Nephron progenitor cell (in vitro differentiated cells): Measurements from ENCODE around the gene LAMA1.
A peak's percentile ranks its signal among the peaks of the same experiment; 100 is the strongest.

Experiments
- DNase-seq: peaks from one replicate; pipeline ENCODE4 v3.0.0; 2021
- H3K27ac Mint-ChIP-seq: 2 replicates; pipeline ENCODE4 v1.8.0; 2021; ENCODE audit warnings: mild to moderate bottlenecking, moderate library complexity, mixed read lengths
- H3K27me3 Mint-ChIP-seq: 2 replicates; pipeline ENCODE4 v1.8.0; 2021; ENCODE audit warnings: mild to moderate bottlenecking, low read depth, mixed read lengths; ENCODE audit not compliant: poor library complexity
- H3K36me3 Mint-ChIP-seq: 2 replicates; pipeline ENCODE4 v1.8.0; 2021; ENCODE audit warnings: low read depth, mixed read lengths
- H3K4me1 Mint-ChIP-seq: 2 replicates; pipeline ENCODE4 v1.8.0; 2021; ENCODE audit warnings: mixed read lengths
- H3K4me3 Mint-ChIP-seq: 2 replicates; pipeline ENCODE4 v1.8.0; 2021; ENCODE audit warnings: mild to moderate bottlenecking, moderate library complexity, mixed read lengths
- H3K9me3 Mint-ChIP-seq: 2 replicates; pipeline ENCODE4 v1.8.0; 2021; ENCODE audit warnings: mild to moderate bottlenecking, moderate library complexity, mixed read lengths
- TF ChIP-seq, protein P1 (sequence below): fragments of 200-600 bp; sonication (generic); IDR thresholded peaks from 2 replicates; pipeline ENCODE4 v1.5.0; 2021; ENCODE audit warnings: antibody characterized with exemption

The LAMA1 gene

DNA sequence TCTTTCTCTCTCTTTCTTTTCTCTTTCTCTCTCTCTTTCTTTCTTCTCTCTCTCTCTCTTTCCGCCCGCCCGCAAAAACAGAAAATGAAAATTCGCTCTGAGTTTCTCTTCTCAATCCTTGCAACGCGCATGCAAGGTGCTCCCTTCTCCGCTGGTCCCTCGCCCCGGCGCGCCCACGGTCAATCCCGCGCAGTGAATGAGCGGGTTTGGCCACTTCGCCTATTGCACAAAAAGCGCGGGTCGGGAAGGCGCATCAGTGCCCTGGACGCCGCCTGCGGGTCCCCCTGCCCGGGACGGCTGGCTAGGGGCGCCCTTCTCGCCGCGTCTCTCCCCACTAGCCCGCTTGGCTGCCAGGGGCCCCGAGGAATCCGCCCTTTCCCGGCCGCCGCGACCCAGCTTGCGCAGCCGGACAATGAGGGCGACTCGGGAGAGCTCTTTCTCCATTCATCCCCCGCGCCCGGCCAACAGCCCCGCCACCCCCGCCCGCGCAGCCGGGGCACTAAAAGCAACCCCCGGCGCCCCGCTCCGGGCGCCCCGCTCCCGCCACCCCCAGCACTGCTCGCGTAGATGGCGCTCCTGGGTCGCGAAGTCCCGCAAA, 706 bp downstream of the LAMA1 start:
- H3K36me3 Mint-ChIP-seq: peaks cover 26% of the 10 kb centered on the region

DNA sequence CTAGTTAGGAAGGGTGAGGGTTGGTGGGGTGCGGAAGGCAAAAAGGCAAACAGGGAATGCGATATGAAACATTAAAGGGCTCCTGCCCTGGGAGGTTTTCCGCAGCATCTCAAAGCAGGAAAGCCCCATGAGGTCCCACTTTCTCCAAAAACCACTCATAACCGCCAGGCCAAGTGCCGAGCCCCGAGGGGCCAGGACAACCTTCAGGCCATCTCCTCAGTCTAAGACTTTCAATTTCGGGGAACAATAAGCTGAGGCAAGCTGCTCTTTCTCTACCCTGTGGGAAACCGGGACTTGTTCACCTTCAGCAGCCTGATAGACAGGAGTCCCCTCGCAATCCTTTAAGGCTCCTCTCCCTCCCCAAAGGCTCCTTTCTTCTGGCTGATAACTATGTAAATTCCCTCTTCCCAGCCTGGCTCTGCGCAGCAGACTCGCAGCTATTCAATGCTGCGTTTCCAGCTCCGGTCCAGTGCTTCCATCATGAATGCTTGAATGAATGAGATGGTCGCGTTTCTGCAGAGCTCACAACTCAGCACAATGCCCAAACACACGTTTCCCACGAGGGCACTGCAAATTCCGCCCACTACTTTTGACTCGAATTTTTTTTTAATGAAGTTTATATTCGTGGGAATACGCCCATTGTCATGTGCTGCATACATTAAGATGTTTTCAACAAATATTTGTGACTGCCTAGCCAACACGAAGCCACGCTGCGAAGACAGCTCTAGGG, 1.4 kb downstream of the LAMA1 start:
- peaks cover 26% of the 10 kb centered on the region for H3K36me3 Mint-ChIP-seq
- peaks cover 36% of the 10 kb centered on the region for H3K4me1 Mint-ChIP-seq
- peak overlapping the region; percentile 94 for H3K4me3 Mint-ChIP-seq
- no peak overlapping the region for H3K27ac Mint-ChIP-seq
- H3K27me3 Mint-ChIP-seq: peaks cover 10% of the 10 kb centered on the region
- H3K9me3 Mint-ChIP-seq: peaks cover 28% of the 10 kb centered on the region
- TF ChIP-seq, protein P1, sequence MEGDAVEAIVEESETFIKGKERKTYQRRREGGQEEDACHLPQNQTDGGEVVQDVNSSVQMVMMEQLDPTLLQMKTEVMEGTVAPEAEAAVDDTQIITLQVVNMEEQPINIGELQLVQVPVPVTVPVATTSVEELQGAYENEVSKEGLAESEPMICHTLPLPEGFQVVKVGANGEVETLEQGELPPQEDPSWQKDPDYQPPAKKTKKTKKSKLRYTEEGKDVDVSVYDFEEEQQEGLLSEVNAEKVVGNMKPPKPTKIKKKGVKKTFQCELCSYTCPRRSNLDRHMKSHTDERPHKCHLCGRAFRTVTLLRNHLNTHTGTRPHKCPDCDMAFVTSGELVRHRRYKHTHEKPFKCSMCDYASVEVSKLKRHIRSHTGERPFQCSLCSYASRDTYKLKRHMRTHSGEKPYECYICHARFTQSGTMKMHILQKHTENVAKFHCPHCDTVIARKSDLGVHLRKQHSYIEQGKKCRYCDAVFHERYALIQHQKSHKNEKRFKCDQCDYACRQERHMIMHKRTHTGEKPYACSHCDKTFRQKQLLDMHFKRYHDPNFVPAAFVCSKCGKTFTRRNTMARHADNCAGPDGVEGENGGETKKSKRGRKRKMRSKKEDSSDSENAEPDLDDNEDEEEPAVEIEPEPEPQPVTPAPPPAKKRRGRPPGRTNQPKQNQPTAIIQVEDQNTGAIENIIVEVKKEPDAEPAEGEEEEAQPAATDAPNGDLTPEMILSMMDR: no peak
- DNase-seq: peak; percentile 30

More for the DNA sequence above, 706 bp downstream of the LAMA1 start:
- peaks cover 30% of the 10 kb centered on the region for H3K4me1 Mint-ChIP-seq
- H3K4me3 Mint-ChIP-seq: peak overlapping the region; percentile 94
- no peak overlapping the region for H3K27ac Mint-ChIP-seq
- peak; percentile 70 for DNase-seq
- peaks cover 11% of the 10 kb centered on the region for H3K27me3 Mint-ChIP-seq
- peaks cover 28% of the 10 kb centered on the region for H3K9me3 Mint-ChIP-seq
- TF ChIP-seq, protein P1: no peak

DNA sequence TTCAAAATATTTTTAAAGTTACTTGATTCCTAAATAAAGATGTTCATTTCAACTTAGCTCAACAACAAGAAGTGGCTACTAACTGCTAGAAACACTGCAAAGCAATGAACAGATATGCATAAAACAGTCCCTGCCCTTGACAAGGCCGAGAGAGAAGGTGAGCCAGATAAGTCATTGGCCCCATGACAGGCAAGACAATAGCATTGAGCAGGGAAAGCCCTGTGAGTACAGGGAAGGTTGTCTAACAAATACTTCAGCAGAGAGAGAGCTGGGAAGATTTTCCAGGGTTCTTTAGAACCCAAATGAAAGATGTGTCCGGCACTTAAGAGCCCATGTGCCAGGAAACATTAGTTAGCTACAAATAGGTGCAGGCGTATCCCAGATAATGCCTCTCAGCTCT, 4.7 kb downstream of the LAMA1 start:
- Mint-ChIP-seq H3K4me3 (no peak overlapping the region), H3K9me3 (peaks cover 33% of the 10 kb centered on the region), H3K4me1 (peaks cover 48% of the 10 kb centered on the region), H3K36me3 (peaks cover 41% of the 10 kb centered on the region), H3K27me3 (peaks cover 5% of the 10 kb centered on the region), H3K27ac (peak overlapping the region; percentile 73)
- DNase-seq: no peak
- TF ChIP-seq, protein P1: no peak

DNA sequence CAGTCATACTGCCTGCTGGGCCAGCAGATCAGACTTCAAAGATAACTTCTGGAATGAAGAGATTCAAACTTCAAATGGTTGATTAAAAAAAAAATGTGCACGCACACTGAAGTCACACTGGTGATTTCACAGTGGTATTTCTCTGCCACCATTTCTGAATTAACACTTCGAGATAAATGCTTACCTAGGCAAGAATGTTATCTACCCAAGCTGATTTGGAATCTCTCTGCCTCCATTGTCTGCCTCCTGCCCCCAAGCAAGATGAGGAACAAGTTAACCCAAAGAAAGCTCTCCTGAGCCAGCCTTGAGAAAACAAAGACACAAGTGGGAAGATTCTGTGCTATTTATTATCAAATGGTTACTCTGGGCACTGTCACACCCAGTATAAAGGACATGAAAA, 6.5 kb downstream of the LAMA1 start:
- peaks cover 40% of the 10 kb centered on the region for H3K4me1 Mint-ChIP-seq
- no peak overlapping the region for H3K27ac Mint-ChIP-seq
- H3K9me3 Mint-ChIP-seq: peaks cover 30% of the 10 kb centered on the region
- H3K36me3 Mint-ChIP-seq: peaks cover 49% of the 10 kb centered on the region
- DNase-seq: no peak
- H3K27me3 Mint-ChIP-seq: peaks cover 7% of the 10 kb centered on the region
- H3K4me3 Mint-ChIP-seq: no peak overlapping the region
- TF ChIP-seq, protein P1: no peak

DNA sequence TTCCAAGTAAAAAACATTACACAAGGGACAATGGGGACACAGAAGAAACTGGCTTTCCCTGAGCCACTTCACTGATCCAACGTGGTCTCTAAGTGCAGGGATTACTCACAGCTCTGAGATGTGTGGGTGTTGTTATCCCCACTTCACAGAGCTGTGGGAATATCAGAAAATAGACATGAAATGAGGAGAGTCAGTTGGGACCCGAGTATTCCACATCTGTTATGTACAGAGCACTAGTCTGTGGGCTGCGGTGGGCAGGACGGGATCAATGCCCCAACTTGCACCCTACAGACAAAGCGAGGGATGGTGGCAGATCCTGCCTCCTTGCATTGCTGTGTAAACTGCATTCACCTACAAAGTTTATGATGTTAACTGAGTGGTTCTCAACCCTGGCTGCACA, 11.7 kb downstream of the LAMA1 start:
- no peak for DNase-seq
- H3K9me3 Mint-ChIP-seq: peaks cover 19% of the 10 kb centered on the region
- H3K4me3 Mint-ChIP-seq: no peak overlapping the region
- H3K4me1 Mint-ChIP-seq: peaks cover 10% of the 10 kb centered on the region
- peaks cover 69% of the 10 kb centered on the region for H3K36me3 Mint-ChIP-seq
- TF ChIP-seq, protein P1: no peak
- H3K27me3 Mint-ChIP-seq: peaks cover 5% of the 10 kb centered on the region
- no peak overlapping the region for H3K27ac Mint-ChIP-seq
